ENCODE measurements around the gene IMMT.
A peak's percentile ranks its signal among the peaks of the same experiment; 100 is the strongest.

The IMMT gene

GRCh38 chr2:86239745-86240144, 44.5 kb upstream of the IMMT start:
- Histone ChIP-seq H3K4me3 (replicated peaks; ENCODE audit: low read depth, low read length) (no peak overlapping the region), H3K27me3 (replicated peaks; ENCODE audit: control insufficient read depth, insufficient read depth, low read length) (no peaks in the 10 kb centered on the region), H3K36me3 (ENCODE audit: control insufficient read depth, insufficient read depth, low read length) (no peaks in the 10 kb centered on the region)
- no peak for TF ChIP-seq CTCF (IDR thresholded peaks at IDR 0.05; ENCODE audit: insufficient read depth, low read length, poor library complexity, severe bottlenecking)
- no peak for DNase-seq (ENCODE audit: extremely low read depth, insufficient read length)

DNA sequence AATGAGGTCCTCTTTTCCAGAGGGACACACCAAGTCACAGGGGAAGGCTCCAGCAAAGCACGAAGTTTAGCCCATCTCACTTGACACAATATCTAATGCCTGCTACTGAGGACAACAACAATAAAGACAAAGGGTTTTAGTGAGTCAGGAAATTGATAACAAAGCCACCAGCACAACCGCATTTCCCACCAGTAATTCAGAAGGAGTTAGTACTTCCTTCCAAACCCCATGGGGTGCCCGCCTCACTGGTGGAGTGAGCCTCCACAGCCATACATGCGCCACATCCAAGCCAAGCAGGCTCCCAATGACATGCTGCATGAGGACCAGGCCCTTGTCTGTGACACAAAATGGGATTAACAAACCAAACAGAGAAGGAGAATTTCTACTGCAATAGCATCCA, 44.1 kb upstream of the IMMT start:
- TF ChIP-seq CTCF (IDR thresholded peaks at IDR 0.05; ENCODE audit: insufficient read depth, low read length, poor library complexity, severe bottlenecking), result no peak
- no peak for DNase-seq (ENCODE audit: extremely low read depth, insufficient read length)
- H3K36me3 ChIP-seq (ENCODE audit: control insufficient read depth, insufficient read depth, low read length), result no peaks in the 10 kb centered on the region
- no peak overlapping the region for H3K4me3 ChIP-seq (replicated peaks; ENCODE audit: low read depth, low read length)
- H3K27me3 ChIP-seq (replicated peaks; ENCODE audit: control insufficient read depth, insufficient read depth, low read length), result no peaks in the 10 kb centered on the region

DNA sequence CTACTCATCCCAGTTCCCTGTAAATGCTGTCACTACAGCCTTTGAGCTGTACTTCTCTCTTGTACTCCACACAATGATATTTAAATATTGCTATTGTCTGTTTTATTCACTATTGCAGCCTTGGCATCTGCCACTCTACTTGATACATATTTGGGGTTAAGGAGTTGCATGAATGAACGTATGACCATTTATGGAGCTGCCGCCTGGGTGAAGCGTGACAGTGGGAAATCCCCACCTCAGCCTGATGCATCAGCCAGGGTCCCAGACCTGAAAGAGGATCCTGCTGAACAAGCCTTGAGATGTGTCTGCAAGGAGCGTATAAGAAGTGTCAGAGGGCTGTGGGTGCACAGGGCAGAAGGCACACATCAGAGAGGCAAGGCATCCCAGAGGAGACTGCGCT, 43.1 kb upstream of the IMMT start:
- Histone ChIP-seq H3K36me3 (ENCODE audit: control insufficient read depth, insufficient read depth, low read length) (no peaks in the 10 kb centered on the region), H3K27me3 (replicated peaks; ENCODE audit: control insufficient read depth, insufficient read depth, low read length) (no peaks in the 10 kb centered on the region), H3K4me3 (replicated peaks; ENCODE audit: low read depth, low read length) (no peak overlapping the region)
- TF ChIP-seq CTCF (IDR thresholded peaks at IDR 0.05; ENCODE audit: insufficient read depth, low read length, poor library complexity, severe bottlenecking), result no peak
- DNase-seq (ENCODE audit: extremely low read depth, insufficient read length), result peak; percentile 73

DNA sequence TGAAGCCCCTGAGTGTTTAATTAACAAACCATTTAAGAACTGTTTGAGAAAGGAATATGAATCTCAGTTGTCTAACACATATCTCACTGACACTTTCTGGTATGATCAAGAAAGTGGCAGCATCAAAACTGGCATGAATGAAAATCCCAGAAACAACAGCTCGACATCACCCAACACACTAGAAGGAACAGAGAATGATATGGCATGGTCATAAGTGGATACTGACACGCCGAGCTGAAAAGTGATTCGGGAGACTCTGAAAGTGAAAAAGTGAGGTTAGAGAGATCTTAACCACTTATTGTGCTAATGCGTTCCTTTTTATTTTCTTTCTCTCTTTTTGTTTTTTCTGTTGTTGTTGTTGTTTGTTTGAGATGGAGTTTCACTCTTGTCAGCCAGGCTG, 41.9 kb upstream of the IMMT start:
- Histone ChIP-seq H3K27me3 (replicated peaks; ENCODE audit: control insufficient read depth, insufficient read depth, low read length) (no peaks in the 10 kb centered on the region), H3K4me3 (replicated peaks; ENCODE audit: low read depth, low read length) (no peak overlapping the region)
- TF ChIP-seq CTCF (IDR thresholded peaks at IDR 0.05; ENCODE audit: insufficient read depth, low read length, poor library complexity, severe bottlenecking), result no peak

GRCh38 chr2:86235196-86235980, 40.1 kb upstream of the IMMT start:
- no peak for TF ChIP-seq CTCF (IDR thresholded peaks at IDR 0.05; ENCODE audit: insufficient read depth, low read length, poor library complexity, severe bottlenecking)
- no peak for DNase-seq (ENCODE audit: extremely low read depth, insufficient read length)
- H3K4me3 ChIP-seq (replicated peaks; ENCODE audit: low read depth, low read length), result no peak overlapping the region

More for the DNA sequence above, 41.9 kb upstream of the IMMT start:
- no peaks in the 10 kb centered on the region for H3K36me3 ChIP-seq (ENCODE audit: control insufficient read depth, insufficient read depth, low read length)
- DNase-seq (ENCODE audit: extremely low read depth, insufficient read length), result no peak

More at GRCh38 chr2:86235196-86235980, 40.1 kb upstream of the IMMT start:
- H3K36me3 ChIP-seq (ENCODE audit: control insufficient read depth, insufficient read depth, low read length), result no peaks in the 10 kb centered on the region
- H3K27me3 ChIP-seq (replicated peaks; ENCODE audit: control insufficient read depth, insufficient read depth, low read length), result no peaks in the 10 kb centered on the region

All from GM06990 (cell line).